OCI-LY3 (cell line): ENCODE measurements around the gene INTS6L.
"Not testable (repeated sequence)": the region's sequence is repeated elsewhere in the genome, so short reads cannot be mapped to it uniquely, and the experiment has no call there.

Experiments used
- H2AFZ ChIP-seq: fragments of 200-600, 300-600 bp; shearing (Covaris generic); 2 replicates; pipeline ENCODE4 v1.6.0; 2014; ENCODE audit warnings: antibody characterized with exemption, low read depth, low read length
- H3K27ac ChIP-seq: fragments of 200-600, 300-600 bp; sonication (generic); 2 replicates; pipeline ENCODE4 v1.5.1; 2014; ENCODE audit warnings: mild to moderate bottlenecking, low read length, moderate library complexity, mixed read lengths
- H3K27me3 ChIP-seq: fragments of 200-600, 300-600 bp; sonication (generic); 2 replicates; pipeline ENCODE4 v1.6.1; 2014; ENCODE audit warnings: low read depth, low read length, mixed read lengths
- H3K36me3 ChIP-seq: fragments of 200-600, 300-600 bp; sonication (generic); replicated peaks from 2 replicates; pipeline ENCODE3; 2014; ENCODE audit warnings: low read depth, low read length, mixed read lengths
- H3K4me1 ChIP-seq: fragments of 300-600, 200-600 bp; sonication (generic); 2 replicates; pipeline ENCODE4 v1.6.1; 2014; ENCODE audit warnings: low read length, mixed read lengths
- H3K4me2 ChIP-seq: fragments of 200-600, 300-600 bp; sonication (generic); 2 replicates; pipeline ENCODE4 v1.6.1; 2014; ENCODE audit warnings: low read length, mixed read lengths
- H3K4me3 ChIP-seq: fragments of 300-600, 200-600 bp; sonication (generic); 2 replicates; pipeline ENCODE4 v1.5.1; 2014; ENCODE audit warnings: antibody characterized with exemption, mild to moderate bottlenecking, low read length, moderate library complexity
- H3K79me2 ChIP-seq: fragments of 300-600, 200-600 bp; shearing (Covaris generic); 2 replicates; pipeline ENCODE4 v1.6.1; 2014; ENCODE audit warnings: mild to moderate bottlenecking, low read length, mixed read lengths
- H3K9ac ChIP-seq: fragments of 300-600, 200-600 bp; shearing (Covaris generic); 2 replicates; pipeline ENCODE4 v1.6.0; 2014; ENCODE audit warnings: mild to moderate bottlenecking, low read length, moderate library complexity
- H3K9me3 ChIP-seq: fragments of 200-600, 300-600 bp; shearing (Covaris generic); 2 replicates; pipeline ENCODE4 v1.6.1; 2014; ENCODE audit warnings: low read length, mixed read lengths; ENCODE audit not compliant: insufficient read depth
- H4K20me1 ChIP-seq: fragments of 200-600, 300-600 bp; sonication (generic); 2 replicates; pipeline ENCODE4 v1.6.1; 2016; ENCODE audit warnings: low read length, mixed read lengths; ENCODE audit not compliant: insufficient read depth
- CTCF ChIP-seq: fragments of 200-600, 300-600 bp; sonication (generic); IDR thresholded peaks from 2 replicates; pipeline ENCODE4 v1.5.1; 2014; ENCODE audit warnings: antibody characterized with exemption, low read length, low read depth
- EZH2phosphoT487 ChIP-seq: fragments of 200-600 bp; shearing (Covaris generic); IDR thresholded peaks from 2 replicates; pipeline ENCODE4 v1.6.1; 2018; ENCODE audit warnings: antibody characterized with exemption, mixed run types, low read depth

The INTS6L gene

GRCh38 chrX:135572436-135572835 is 52.0 kb downstream of the INTS6L start:
- H2AFZ ChIP-seq = no peak overlapping the region
- no peaks in the 10 kb centered on the region for H3K79me2 ChIP-seq
- H3K9me3 ChIP-seq = no peaks in the 10 kb centered on the region
- H3K4me1 ChIP-seq = no peaks in the 10 kb centered on the region
- no peaks in the 10 kb centered on the region for H4K20me1 ChIP-seq
- H3K27me3 ChIP-seq = no peaks in the 10 kb centered on the region
- TF ChIP-seq EZH2phosphoT487 (no peak), CTCF (peak; percentile 47)
- no peak overlapping the region for H3K4me2 ChIP-seq
- no peak overlapping the region for H3K27ac ChIP-seq
- no peak overlapping the region for H3K9ac ChIP-seq
- no peak overlapping the region for H3K4me3 ChIP-seq
- peaks cover 12% of the 10 kb centered on the region for H3K36me3 ChIP-seq

GRCh38 chrX:135581496-135581895 is 61.0 kb downstream of the INTS6L start:
- TF ChIP-seq CTCF (no peak), EZH2phosphoT487 (no peak)
- Histone ChIP-seq H3K27ac (no peak overlapping the region), H3K27me3 (no peaks in the 10 kb centered on the region), H3K4me2 (no peak overlapping the region), H2AFZ (no peak overlapping the region), H3K4me3 (no peak overlapping the region), H3K9ac (no peak overlapping the region), H3K4me1 (no peaks in the 10 kb centered on the region), H3K36me3 (peaks cover 6% of the 10 kb centered on the region), H3K9me3 (no peaks in the 10 kb centered on the region), H3K79me2 (no peaks in the 10 kb centered on the region), H4K20me1 (no peaks in the 10 kb centered on the region)

DNA sequence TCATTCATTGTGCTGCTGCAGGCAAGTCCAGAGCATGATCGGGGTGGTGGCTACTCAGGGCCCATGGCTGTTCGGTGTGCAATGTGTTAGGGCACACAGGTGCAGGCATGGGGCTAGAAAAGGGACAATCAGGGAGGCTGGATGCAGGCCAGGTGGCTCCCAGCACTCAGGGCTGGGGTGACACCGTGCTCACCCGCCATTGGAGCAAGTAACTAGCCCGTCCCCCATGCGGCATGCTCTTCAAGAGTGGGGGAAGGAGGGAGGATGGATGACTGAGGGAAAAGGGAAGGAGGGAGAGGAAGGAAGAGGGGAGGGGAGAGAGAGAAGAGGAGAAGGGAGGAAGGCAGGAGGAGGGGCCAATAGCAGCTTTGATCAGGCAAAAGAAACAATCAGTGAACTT is 64.7 kb downstream of the INTS6L start:
- Histone ChIP-seq H3K4me1 (no peaks in the 10 kb centered on the region), H3K4me3 (no peak overlapping the region), H3K9me3 (no peaks in the 10 kb centered on the region), H2AFZ (no peak overlapping the region), H3K36me3 (peaks cover 3% of the 10 kb centered on the region), H3K9ac (no peak overlapping the region), H4K20me1 (no peaks in the 10 kb centered on the region), H3K79me2 (no peaks in the 10 kb centered on the region), H3K4me2 (no peak overlapping the region), H3K27me3 (no peaks in the 10 kb centered on the region), H3K27ac (no peak overlapping the region)
- TF ChIP-seq EZH2phosphoT487 (no peak), CTCF (no peak)

- Histone ChIP-seq H3K9me3 (no peaks in the 10 kb centered on the region), H4K20me1 (no peaks in the 10 kb centered on the region), H3K79me2 (no peaks in the 10 kb centered on the region), H3K4me2 (no peak overlapping the region), H2AFZ (no peak overlapping the region), H3K27me3 (no peaks in the 10 kb centered on the region), H3K4me1 (no peaks in the 10 kb centered on the region), H3K36me3 (no peaks in the 10 kb centered on the region), H3K4me3 (no peak overlapping the region), H3K9ac (no peak overlapping the region), H3K27ac (no peak overlapping the region)
- TF ChIP-seq EZH2phosphoT487 (no peak), CTCF (no peak)
Measured at GRCh38 chrX:135591871-135592270, 71.4 kb downstream of the INTS6L start.

DNA sequence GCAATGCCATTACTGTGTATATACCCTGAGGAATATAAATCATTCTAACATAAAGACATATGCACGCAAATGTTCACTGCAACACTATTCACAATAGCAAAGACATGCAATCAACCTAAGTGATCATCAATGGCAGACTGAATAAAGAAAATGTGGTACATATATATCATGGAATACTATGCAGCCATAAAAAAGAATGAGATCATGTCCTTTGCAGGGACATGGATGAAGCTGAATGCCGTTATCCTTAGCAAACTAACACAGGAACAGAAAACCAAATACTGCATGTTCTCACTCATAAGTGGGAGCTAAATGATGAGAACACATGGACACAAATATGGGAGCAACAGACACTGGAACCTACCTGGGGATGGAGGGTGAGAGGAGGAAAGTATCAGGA is 73.6 kb downstream of the INTS6L start:
- not testable (repeated sequence) for H3K9ac ChIP-seq, H3K79me2 ChIP-seq, H3K4me1 ChIP-seq, H4K20me1 ChIP-seq, H3K36me3 ChIP-seq, H3K27ac ChIP-seq, H3K27me3 ChIP-seq, H3K4me2 ChIP-seq, H3K9me3 ChIP-seq, H2AFZ ChIP-seq, H3K4me3 ChIP-seq

GRCh38 chrX:135594453-135594852 is 74.0 kb downstream of the INTS6L start:
- not testable (repeated sequence) for H4K20me1 ChIP-seq, H3K36me3 ChIP-seq, H3K9me3 ChIP-seq, H3K4me1 ChIP-seq, H3K27me3 ChIP-seq, H2AFZ ChIP-seq, H3K4me2 ChIP-seq, H3K79me2 ChIP-seq, H3K9ac ChIP-seq, H3K4me3 ChIP-seq, H3K27ac ChIP-seq
